NCI-H1417 treated with DMSO at 0.1 percent for 48 hours (cell line): ENCODE results near the gene CAPN15.
"Not testable (repeated sequence)": the region's sequence is repeated elsewhere in the genome, so short reads cannot be mapped to it uniquely, and the experiment has no call there.

Experiments
- DNase-seq: peaks from one replicate; lab custom pipeline; 2025; lab: John Stamatoyannopoulos, UW

CAPN15 gene

DNA sequence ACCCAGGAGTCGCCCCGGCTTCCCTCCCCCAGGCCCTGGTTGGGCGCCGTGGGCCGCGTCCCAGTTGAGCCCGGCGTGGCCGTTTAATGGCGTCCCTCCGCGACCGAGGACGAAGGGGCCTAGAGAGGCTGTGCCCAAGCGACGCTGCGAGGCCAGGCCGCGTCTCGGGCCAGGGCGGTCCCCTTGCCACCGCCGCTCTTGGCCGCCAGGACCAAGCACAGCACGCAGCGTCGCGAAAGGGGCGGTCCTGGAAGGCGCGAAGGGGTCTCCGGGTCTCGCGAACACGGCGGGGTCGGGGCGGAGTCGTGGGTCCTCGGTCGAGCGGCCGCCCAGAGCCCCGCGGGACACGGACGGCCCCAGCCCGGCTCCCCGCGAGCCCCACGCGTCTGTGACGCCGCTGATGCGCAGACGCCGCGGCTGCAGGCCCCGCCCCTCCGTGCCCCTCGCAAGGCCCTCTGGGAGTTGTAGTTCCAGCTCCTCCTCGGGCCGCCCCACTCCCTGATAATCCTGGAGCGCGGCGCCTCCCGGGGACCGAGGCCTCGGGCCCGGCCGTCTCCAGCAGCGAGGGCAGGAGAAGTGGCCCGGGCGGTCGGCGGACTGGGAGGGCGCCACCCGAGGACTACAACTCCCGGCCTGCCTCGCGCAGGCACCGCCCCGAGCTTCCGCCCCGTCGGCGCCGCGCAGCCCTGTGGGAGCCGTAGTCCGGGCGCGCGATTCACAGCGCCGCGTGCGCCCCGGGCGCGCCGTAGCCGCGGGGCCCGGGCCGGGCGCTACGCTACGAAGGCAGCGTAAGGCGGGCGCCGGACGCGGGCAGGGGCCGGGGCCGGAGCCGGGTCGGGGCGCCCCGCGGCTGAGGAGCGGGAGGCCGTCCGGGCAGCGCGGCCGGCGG lies at the start of gene CAPN15:
Gene CAPN15, plus strand, starts transcription at position 698 of the 889 bp plus-strand sequence. CDS start 19,127 bp downstream, outside the sequence.
- peak; percentile 29 for DNase-seq

- DNase-seq, result not testable (repeated sequence)
Measured at GRCh38 chr16:478287-478686, 49.2 kb upstream of the CAPN15 start.

DNA sequence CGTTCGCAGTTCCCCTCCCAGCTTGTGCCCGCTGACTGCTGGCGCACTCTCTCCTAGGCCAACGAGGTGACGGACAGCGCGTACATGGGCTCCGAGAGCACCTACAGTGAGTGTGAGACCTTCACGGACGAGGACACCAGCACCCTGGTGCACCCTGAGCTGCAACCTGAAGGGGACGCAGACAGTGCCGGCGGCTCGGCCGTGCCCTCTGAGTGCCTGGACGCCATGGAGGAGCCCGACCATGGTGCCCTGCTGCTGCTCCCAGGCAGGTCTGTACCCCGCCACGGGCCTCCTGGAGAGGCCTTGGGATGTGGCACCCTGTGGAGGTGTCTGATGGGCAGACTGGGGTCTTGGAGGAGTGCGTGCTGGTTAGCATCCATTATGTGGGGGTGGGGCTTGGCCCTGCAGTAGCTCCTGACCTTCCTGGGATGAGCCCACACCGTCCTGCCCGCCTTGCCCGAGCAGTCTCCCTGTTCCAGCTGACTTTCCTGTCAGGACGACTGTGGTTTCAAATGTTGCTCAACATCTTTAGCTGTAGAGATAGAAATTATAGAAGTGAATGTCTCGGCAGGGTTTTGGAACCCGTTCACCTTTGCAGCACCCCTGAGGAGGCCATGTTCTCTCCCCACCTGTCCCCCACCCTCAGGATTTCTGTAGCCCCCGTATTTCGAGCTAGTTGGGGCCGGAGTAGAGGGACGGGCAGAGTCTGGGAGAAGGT lies 44.9 kb upstream of the CAPN15 start:
- DNase-seq, result no peak

GRCh38 chr16:483341-484075 lies 44.0 kb upstream of the CAPN15 start:
- no peak for DNase-seq

GRCh38 chr16:489606-490005 lies 37.9 kb upstream of the CAPN15 start:
- DNase-seq, result no peak

DNA sequence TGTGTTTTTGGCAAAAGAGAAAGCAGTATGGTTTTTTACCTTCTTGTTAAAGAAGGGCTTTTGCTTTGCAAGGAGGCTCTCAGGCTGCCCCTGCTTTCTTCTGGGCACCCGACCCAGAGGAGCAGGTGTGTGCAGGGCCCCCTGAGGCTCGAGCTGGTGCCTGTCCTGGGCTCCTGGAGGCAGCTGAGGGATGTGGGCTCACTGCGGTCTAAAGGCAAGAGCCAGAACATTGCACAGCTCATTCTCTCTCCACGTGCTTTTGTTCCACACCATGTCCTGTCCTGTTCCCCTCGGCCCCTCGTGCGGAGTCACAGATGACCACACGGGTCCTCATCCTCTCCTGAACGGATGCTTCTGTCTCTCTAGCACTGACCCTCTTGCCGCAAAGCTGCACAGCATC lies 36.7 kb upstream of the CAPN15 start:
- no peak for DNase-seq

DNA sequence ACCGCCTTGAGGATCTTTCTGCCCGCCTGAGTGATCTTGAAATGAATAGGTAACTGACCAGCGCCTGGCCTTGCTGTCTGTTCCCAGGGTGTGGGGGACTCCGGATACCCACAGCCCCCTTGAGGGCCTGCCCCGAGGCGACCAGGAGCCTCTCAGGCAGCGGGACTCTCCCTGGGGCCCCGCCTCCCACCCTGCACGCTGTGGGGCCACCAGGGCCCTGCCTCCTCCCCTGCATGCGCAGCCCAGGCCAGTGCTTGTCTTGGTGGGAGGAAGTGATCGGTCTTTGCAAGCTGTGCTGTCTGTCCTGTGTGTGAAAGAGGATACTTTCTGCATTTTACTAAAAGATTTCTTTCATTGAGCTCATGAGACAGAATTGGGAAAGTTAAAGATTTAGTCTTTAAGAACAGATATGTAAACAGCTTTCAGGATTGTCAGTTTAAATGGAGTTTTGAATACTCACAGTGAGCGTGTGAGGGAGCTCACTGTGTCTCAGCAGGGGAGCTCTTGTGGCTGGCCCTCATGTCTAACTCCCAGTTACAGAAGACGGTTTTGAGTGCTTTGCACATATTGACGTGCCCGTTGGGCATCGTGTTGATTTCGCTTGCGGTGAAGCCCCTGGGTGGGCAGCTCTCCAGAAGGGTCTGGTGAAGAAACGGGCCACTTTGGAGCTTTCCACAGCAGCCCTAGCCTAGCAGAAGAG lies 36.1 kb upstream of the CAPN15 start:
- no peak for DNase-seq

- DNase-seq, result no peak
Measured at GRCh38 chr16:492211-492875, 35.2 kb upstream of the CAPN15 start.

GRCh38 chr16:494676-495075 lies 32.8 kb upstream of the CAPN15 start:
- DNase-seq, result not testable (repeated sequence)

DNA sequence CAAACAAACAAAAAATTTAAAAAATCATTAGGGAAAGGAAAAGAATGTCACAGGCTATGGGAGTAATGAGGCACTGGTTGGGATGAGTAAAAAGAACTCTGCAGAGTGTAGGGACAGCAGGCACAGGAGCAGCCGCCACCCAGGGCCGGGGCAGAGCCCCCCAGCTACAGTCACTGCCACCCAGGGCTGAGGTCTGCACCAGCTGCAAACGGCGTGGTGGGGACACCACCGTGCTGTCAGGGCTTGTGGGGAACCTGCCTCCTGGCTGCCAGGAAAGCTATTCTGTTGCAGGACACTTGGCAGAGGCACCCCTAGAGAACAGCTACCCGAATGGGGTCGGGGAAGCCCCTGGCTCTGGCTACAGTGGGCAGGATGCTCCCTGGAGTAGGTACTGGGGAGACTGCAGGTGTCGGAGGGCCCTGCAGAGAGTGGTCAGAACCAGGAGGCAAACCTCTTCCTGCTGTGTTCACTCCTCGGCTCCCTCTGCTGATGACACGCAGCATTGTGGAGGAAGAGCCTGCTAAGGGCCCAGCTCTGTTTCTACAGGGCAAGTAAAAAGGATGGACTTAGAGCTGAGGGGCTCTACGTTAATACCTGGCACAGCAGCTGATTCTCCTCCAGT lies 32.3 kb upstream of the CAPN15 start:
- DNase-seq, result no peak

DNA sequence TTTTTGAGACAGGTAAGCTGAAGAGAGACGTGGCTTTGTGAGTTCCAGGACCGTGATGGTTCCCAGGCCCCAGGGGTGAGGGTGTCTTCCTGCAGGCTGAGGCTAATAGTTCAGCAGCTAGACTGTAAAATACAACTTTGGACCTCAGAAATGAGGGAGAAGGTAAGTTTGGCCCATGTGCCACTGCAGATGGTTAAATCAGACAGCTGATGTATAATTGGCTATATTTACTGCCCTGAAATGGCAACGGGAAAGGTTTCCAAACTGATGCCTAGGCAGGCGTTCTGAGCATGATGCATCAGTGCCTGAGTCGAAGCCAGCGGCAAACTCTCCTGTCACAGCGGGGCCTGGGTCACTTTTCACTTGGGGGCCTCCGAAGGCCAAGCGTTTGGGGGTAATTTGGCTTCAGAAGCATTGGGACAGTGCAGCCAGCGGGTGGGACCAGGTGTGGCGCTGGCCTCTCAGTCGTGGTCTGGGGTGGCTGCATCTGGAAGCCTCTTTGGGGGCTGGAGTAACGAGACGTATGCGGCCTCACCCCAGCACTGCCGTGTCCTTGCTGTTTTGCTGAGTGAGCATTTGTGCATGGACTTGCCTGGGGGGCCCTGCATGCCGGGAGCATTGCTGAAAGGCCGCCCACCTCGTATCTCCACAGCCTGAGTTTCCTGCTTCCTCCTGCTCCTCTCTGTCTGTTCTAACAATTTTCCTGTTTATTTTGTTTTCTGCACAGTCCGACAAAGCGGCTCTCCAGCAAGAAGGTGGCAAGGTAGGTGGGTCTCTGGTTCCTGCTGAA lies 31.2 kb upstream of the CAPN15 start:
- no peak for DNase-seq

DNA sequence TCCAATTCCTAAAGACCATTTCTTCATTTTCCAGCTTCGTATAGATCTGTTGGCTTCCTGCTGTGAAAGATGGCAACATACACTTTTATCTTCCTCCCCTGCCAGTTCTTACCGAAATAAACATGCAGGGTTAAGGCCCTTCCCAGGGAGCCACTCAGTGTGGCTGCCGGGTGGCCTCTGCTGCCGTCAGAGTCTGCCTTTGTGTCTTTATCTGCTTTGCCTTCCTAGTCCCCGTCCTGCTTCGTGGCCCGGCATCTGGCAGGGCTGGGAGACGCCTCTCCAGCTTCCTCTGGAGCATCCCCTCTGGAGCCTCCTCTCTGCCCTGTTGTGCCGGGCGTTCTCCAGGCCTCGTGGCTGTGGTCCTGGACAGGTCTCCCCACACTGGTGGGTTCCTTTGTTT lies 30.3 kb upstream of the CAPN15 start:
- no peak for DNase-seq

DNA sequence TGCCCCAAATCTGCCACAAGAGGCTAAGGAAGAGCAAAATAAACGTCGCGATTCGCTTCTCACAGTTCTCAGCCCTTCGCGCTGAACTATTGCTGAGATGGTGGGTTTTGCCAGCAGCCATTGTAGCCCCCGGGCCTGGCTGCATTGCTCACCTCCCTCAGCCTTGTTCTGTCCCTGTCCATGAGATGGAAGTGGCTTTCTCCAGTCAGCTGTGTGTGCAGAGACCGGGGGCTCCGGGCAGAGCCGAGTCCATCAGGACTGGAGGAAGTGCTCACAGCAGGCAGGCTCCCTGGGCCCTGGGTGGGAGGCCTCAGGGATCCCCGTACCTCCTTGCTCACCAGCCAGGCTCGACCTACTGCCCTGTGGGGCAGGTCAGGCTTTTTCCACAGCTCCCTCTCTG lies 27.6 kb upstream of the CAPN15 start:
- DNase-seq, result no peak

DNA sequence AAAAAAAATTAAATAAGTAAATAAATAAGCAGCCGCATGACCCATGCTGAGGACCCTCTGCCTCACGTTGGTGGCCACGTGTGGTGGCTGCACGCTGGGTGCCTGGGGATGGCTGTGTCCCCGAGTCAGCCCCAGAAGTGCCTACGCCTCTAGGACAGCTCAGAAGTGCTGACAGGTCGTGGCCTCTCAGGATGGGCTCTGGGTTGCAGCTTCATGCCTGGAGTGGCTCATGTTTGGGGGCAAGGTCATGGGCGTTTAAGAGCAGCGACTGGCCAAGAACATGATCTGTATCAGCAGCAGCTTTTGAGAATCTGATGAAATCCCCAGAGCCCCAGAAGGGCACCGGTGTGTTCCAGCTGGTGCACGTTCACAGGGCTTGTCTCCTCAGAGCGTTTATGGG lies 26.8 kb upstream of the CAPN15 start:
- no peak for DNase-seq

DNA sequence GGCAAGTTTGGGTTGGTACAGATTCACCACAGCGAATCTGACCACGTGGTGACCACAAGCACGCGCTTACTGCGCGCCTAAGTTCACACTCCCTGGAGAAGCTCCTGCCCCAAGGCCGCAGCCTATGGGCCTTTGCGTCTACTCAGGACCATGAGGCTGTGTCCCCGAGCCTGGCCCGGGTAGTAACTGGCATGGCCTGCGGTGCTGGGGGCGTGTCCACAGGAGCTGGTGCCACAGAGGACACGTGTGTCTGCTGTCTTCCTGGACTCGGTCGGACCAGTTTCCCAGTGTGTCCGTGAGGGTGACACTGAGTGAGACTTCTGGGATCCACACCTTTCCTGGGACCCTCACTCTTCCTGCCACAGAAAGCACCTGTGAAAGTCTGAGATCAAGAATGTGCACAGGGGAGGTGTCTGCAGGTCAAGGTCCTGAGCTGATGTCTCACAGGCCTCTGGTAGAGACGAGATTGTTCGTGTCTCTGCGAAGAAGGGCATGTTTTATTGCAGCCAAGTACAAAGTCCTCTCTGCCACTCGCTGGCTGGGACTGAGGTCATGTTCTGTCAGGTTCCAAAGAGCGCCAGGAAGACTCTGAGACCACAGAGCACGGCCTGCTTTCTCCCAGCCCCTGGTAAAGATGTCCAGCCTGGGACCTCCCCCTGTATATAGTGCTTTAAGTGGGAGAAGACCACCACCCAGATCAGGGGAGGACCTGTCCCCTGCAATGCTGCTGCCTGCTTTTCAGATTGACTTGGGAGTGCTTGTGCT lies 25.2 kb upstream of the CAPN15 start:
- DNase-seq, result no peak

DNA sequence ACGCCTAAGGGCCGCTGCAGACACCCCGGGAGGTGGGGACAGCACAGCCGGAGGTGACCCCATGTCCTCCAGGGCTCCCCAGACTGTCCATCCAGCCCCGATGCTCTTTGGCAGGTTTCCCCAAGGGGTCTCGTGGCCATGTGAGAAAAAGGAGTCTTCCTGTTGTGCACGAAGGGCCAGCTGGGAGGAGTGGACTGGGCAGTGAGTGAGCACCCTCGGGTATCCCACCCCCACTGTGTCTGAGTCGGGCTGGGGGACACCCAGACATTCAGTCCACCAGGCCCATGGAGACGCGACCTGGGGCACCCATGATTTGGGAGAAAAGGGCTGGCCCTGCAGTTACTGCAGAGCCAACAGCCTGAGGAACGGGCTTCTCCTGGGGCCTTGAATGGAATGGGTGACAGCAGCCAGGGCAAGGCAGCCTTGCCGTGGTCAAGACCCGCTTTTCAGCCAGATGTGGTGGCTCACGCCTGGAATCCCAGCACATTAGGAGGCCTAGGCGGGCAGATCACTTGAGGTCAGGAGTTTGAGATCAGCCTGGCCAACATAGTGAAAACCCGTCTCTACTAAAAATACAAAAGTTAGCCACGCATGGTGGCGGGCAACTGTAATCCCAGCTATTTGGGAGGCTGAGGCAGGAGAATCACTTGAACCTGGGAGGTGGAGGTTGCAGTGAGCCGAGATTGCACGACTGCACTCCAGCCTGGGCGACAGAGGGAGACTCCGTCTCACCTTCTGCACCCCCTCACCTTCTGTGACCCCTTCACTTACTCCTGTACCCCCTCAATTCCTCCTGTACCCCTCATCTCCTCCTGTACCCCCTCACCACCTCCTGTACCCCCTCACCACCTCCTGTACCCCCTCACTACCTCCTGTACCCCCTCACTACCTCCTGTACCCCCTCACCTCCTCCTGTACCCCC lies 24.1 kb upstream of the CAPN15 start:
- no peak for DNase-seq

GRCh38 chr16:505479-506245 lies 21.9 kb upstream of the CAPN15 start:
- DNase-seq, result no peak

GRCh38 chr16:506246-506546 lies 21.3 kb upstream of the CAPN15 start:
- no peak for DNase-seq
